Activated CD4-positive, alpha-beta T cell treated with anti-CD3 and anti-CD28 coated beads, Interleukin-2, amount 10 ng/mL, durations not matched to agents 7 days and 5 days (primary cell): ENCODE results near the gene MAP3K4. TPM values are rescaled to one million over a fixed set of nuclear protein-coding genes. Genes with fewer than 3 reads are reported as not detected.

Experiments used
- CTCF ChIA-PET: fragments of 350-600 bp; sonication (Branson Sonifier 250); formaldehyde crosslinking; loops from one replicate; lab custom pipeline; 2021; ENCODE audit warnings: antibody characterized with exemption; lab: Charles Lee
- POLR2A ChIA-PET: fragments of 350-600 bp; sonication (Branson Sonifier 250); formaldehyde crosslinking; loops from one replicate; lab custom pipeline; 2021; ENCODE audit warnings: antibody characterized with exemption; lab: Charles Lee
- DNase-seq: peaks from one replicate; pipeline ENCODE4 v3.0.0-alpha.2; 2020
- H3K27ac Mint-ChIP-seq: one replicate; pipeline ENCODE4 v1.8.0; 2021; ENCODE audit warnings: mild to moderate bottlenecking, moderate library complexity, mixed read lengths
- H3K27me3 Mint-ChIP-seq: one replicate; pipeline ENCODE4 v1.8.0; 2021; ENCODE audit warnings: mixed read lengths
- H3K36me3 Mint-ChIP-seq: one replicate; pipeline ENCODE4 v1.8.0; 2021; ENCODE audit warnings: low read depth, mixed read lengths
- H3K4me1 Mint-ChIP-seq: one replicate; pipeline ENCODE4 v1.8.0; 2021; ENCODE audit warnings: mixed read lengths
- H3K4me3 Mint-ChIP-seq: one replicate; pipeline ENCODE4 v1.8.0; 2021; ENCODE audit warnings: mild to moderate bottlenecking, moderate library complexity, mixed read lengths
- H3K9me3 Mint-ChIP-seq: one replicate; pipeline ENCODE4 v1.8.0; 2021; ENCODE audit warnings: mixed read lengths
- total RNA-seq, 2 experiments: library from RNA; stranded (reverse); gene quantifications; one replicate each; pipeline ENCODE4 v1.2.3, GENCODE V29; 2021

The MAP3K4 gene
- total RNA-seq: 10 to 100 TPM; 43.6 to 47.2 TPM

GRCh38 chr6:160991406-160992060, at the start of gene MAP3K4:
TSS of gene MAP3K4 (plus strand) at chr6:160991769. CDS start at chr6:160991932, 163 bp downstream.
- CTCF ChIA-PET: interaction anchor here (1.4 kb wide), 1 partner anchor 12 kb away, joined by 4 read pairs; no protein-coding TSS in a partner anchor
- peak; percentile 74 for DNase-seq
- Mint-ChIP-seq H3K27ac (peak within 1 kb of the TSS; percentile 91), H3K9me3 (peaks cover 3% of the 10 kb centered on the region), H3K36me3 (peaks cover 4% of the 10 kb centered on the region), H3K27me3 (peaks cover 16% of the 10 kb centered on the region), H3K4me3 (peak within 1 kb of the TSS; percentile 86), H3K4me1 (peaks cover 30% of the 10 kb centered on the region)
- POLR2A ChIA-PET: no interaction called here

- Mint-ChIP-seq H3K4me3 (no peak overlapping the region), H3K36me3 (no peaks in the 10 kb centered on the region), H3K9me3 (no peaks in the 10 kb centered on the region), H3K27ac (no peak overlapping the region), H3K4me1 (no peaks in the 10 kb centered on the region), H3K27me3 (peaks cover 7% of the 10 kb centered on the region)
- ChIA-PET CTCF (interaction anchor here (1.2 kb wide), 1 partner anchor 14 kb away, joined by 4 read pairs; no protein-coding TSS in a partner anchor), POLR2A (no interaction called here)
- no peak for DNase-seq
Measured at GRCh38 chr6:160943997-160944396, 47.6 kb upstream of the MAP3K4 start.

GRCh38 chr6:160945516-160946177, 45.9 kb upstream of the MAP3K4 start:
- ChIA-PET POLR2A (no interaction called here), CTCF (no interaction called here)
- Mint-ChIP-seq H3K27me3 (peaks cover 2% of the 10 kb centered on the region), H3K27ac (no peak overlapping the region), H3K9me3 (no peaks in the 10 kb centered on the region), H3K4me3 (no peak overlapping the region), H3K36me3 (no peaks in the 10 kb centered on the region), H3K4me1 (no peaks in the 10 kb centered on the region)
- no peak for DNase-seq

- CTCF ChIA-PET: no interaction called here
- Mint-ChIP-seq H3K36me3 (no peaks in the 10 kb centered on the region), H3K4me1 (no peaks in the 10 kb centered on the region), H3K27me3 (peaks cover 12% of the 10 kb centered on the region), H3K27ac (no peak overlapping the region), H3K4me3 (no peak overlapping the region), H3K9me3 (no peaks in the 10 kb centered on the region)
- POLR2A ChIA-PET: no interaction called here
- DNase-seq: no peak
Measured at GRCh38 chr6:160949531-160949930, 42.0 kb upstream of the MAP3K4 start.

GRCh38 chr6:160950507-160950906, 41.1 kb upstream of the MAP3K4 start:
- Mint-ChIP-seq H3K27ac (no peak overlapping the region), H3K36me3 (no peaks in the 10 kb centered on the region), H3K9me3 (no peaks in the 10 kb centered on the region), H3K4me3 (no peak overlapping the region), H3K27me3 (peaks cover 12% of the 10 kb centered on the region), H3K4me1 (no peaks in the 10 kb centered on the region)
- no peak for DNase-seq
- CTCF ChIA-PET: no interaction called here
- POLR2A ChIA-PET: no interaction called here

- ChIA-PET POLR2A (no interaction called here), CTCF (no interaction called here)
- no peak for DNase-seq
- Mint-ChIP-seq H3K36me3 (no peaks in the 10 kb centered on the region), H3K4me3 (no peak overlapping the region), H3K27ac (no peak overlapping the region), H3K27me3 (peaks cover 12% of the 10 kb centered on the region), H3K4me1 (no peaks in the 10 kb centered on the region), H3K9me3 (no peaks in the 10 kb centered on the region)
Measured at GRCh38 chr6:160951187-160952030, 40.2 kb upstream of the MAP3K4 start.

- CTCF ChIA-PET: no interaction called here
- Mint-ChIP-seq H3K9me3 (no peaks in the 10 kb centered on the region), H3K27me3 (peaks cover 16% of the 10 kb centered on the region), H3K36me3 (no peaks in the 10 kb centered on the region), H3K4me1 (no peaks in the 10 kb centered on the region), H3K4me3 (no peak overlapping the region), H3K27ac (no peak overlapping the region)
- POLR2A ChIA-PET: no interaction called here
- no peak for DNase-seq
Measured at GRCh38 chr6:160952633-160953281, 38.8 kb upstream of the MAP3K4 start.

- ChIA-PET CTCF (no interaction called here), POLR2A (no interaction called here)
- Mint-ChIP-seq H3K4me1 (no peaks in the 10 kb centered on the region), H3K4me3 (no peak overlapping the region), H3K27me3 (peaks cover 17% of the 10 kb centered on the region), H3K9me3 (no peaks in the 10 kb centered on the region), H3K27ac (no peak overlapping the region), H3K36me3 (no peaks in the 10 kb centered on the region)
- no peak for DNase-seq
Measured at GRCh38 chr6:160955508-160956295, 35.9 kb upstream of the MAP3K4 start.

GRCh38 chr6:160956300-160957035, 35.1 kb upstream of the MAP3K4 start:
- POLR2A ChIA-PET: no interaction called here
- Mint-ChIP-seq H3K36me3 (no peaks in the 10 kb centered on the region), H3K4me3 (no peak overlapping the region), H3K27me3 (peaks cover 13% of the 10 kb centered on the region), H3K27ac (no peak overlapping the region), H3K4me1 (no peaks in the 10 kb centered on the region), H3K9me3 (no peaks in the 10 kb centered on the region)
- DNase-seq: no peak
- CTCF ChIA-PET: no interaction called here

- Mint-ChIP-seq H3K4me3 (no peak overlapping the region), H3K4me1 (no peaks in the 10 kb centered on the region), H3K27me3 (peaks cover 7% of the 10 kb centered on the region), H3K36me3 (no peaks in the 10 kb centered on the region), H3K27ac (no peak overlapping the region), H3K9me3 (no peaks in the 10 kb centered on the region)
- no peak for DNase-seq
- ChIA-PET POLR2A (no interaction called here), CTCF (no interaction called here)
Measured at GRCh38 chr6:160959726-160960435, 31.7 kb upstream of the MAP3K4 start.

- Mint-ChIP-seq H3K9me3 (no peaks in the 10 kb centered on the region), H3K36me3 (no peaks in the 10 kb centered on the region), H3K27ac (no peak overlapping the region), H3K4me1 (no peaks in the 10 kb centered on the region), H3K4me3 (no peak overlapping the region), H3K27me3 (peaks cover 7% of the 10 kb centered on the region)
- ChIA-PET POLR2A (no interaction called here), CTCF (no interaction called here)
- no peak for DNase-seq
Measured at GRCh38 chr6:160960839-160961238, 30.7 kb upstream of the MAP3K4 start.
